WTC11 (cell line): ENCODE measurements around the gene SORCS2. TPM values are rescaled to one million over a fixed set of nuclear protein-coding genes. Genes with fewer than 3 reads are reported as not detected.

ENCODE experiments used
- ATAC-seq: fragments of 200-7000 bp; cut with Tn5 transposase; 2 replicates; pipeline ENCODE4 v1.10.0; 2021; ENCODE audit warnings: mild to moderate bottlenecking, moderate library complexity
- CTCF ChIA-PET: fragments of 300-600 bp; sonication (Branson Sonifier 250); formaldehyde crosslinking; loops from one replicate; lab custom pipeline; 2021; ENCODE audit warnings: antibody characterized with exemption; lab: Charles Lee
- POLR2A ChIA-PET: fragments of 350-600 bp; sonication (Branson Sonifier 250); formaldehyde crosslinking; loops from one replicate; lab custom pipeline; 2021; ENCODE audit warnings: antibody characterized with exemption; lab: Charles Lee
- DNase-seq: peaks from one replicate; pipeline ENCODE4 v3.0.0; 2021; ENCODE audit warnings: low spot score
- H3K27ac Mint-ChIP-seq: 2 replicates; pipeline ENCODE4 v1.8.0; 2021; ENCODE audit warnings: mixed read lengths
- H3K27me3 Mint-ChIP-seq: 2 replicates; pipeline ENCODE4 v1.8.0; 2021; ENCODE audit warnings: low read depth, mild to moderate bottlenecking, moderate library complexity, mixed read lengths
- H3K36me3 Mint-ChIP-seq: 2 replicates; pipeline ENCODE4 v1.8.0; 2021; ENCODE audit warnings: mixed read lengths
- H3K4me1 Mint-ChIP-seq: 2 replicates; pipeline ENCODE4 v1.8.0; 2022; ENCODE audit warnings: mixed read lengths
- H3K4me3 Mint-ChIP-seq: 2 replicates; pipeline ENCODE4 v1.8.0; 2021; ENCODE audit warnings: mild to moderate bottlenecking, moderate library complexity, mixed read lengths
- H3K9me3 Mint-ChIP-seq: 2 replicates; pipeline ENCODE4 v1.8.0; 2021; ENCODE audit warnings: mixed read lengths
- ATF6 ChIP-seq: sonication (generic); formaldehyde crosslinking; IDR thresholded peaks from 2 replicates; pipeline ENCODE4 v1.8.1; 2023; ENCODE audit warnings: mild to moderate bottlenecking, missing genetic modification reagents
- CREB1 ChIP-seq: sonication (generic); formaldehyde crosslinking; IDR thresholded peaks from 2 replicates; pipeline ENCODE4 v1.8.0; 2023; ENCODE audit warnings: mild to moderate bottlenecking, missing genetic modification reagents
- CTCF ChIP-seq: fragments of 200-600 bp; IDR thresholded peaks from 2 replicates; pipeline ENCODE4 v1.8.0; 2022; ENCODE audit warnings: antibody characterized with exemption
- E2F4 ChIP-seq: sonication (generic); formaldehyde crosslinking; IDR thresholded peaks from 2 replicates; pipeline ENCODE4 v1.8.1; 2022; ENCODE audit warnings: low read depth, mild to moderate bottlenecking, moderate library complexity, missing genetic modification reagents, borderline replicate concordance
- ETV6 ChIP-seq: sonication (generic); formaldehyde crosslinking; IDR thresholded peaks from 2 replicates; pipeline ENCODE4 v1.8.1; 2022; ENCODE audit warnings: mild to moderate bottlenecking, missing genetic modification reagents
- FOXK1 ChIP-seq: sonication (generic); formaldehyde crosslinking; IDR thresholded peaks from 2 replicates; pipeline ENCODE4 v1.8.0; 2022; ENCODE audit warnings: mild to moderate bottlenecking, moderate library complexity, missing genetic modification reagents
- GRHL2 ChIP-seq: fragments of 250-450 bp; sonication (Bioruptor Pico); IDR thresholded peaks from 2 replicates; pipeline ENCODE4 v1.8.0; 2022; ENCODE audit warnings: mild to moderate bottlenecking, moderate library complexity; ENCODE audit not compliant: insufficient replicate concordance, severe bottlenecking
- IRF2 ChIP-seq: sonication (generic); formaldehyde crosslinking; IDR thresholded peaks from 2 replicates; pipeline ENCODE4 v1.8.0; 2022; ENCODE audit warnings: low read depth, missing genetic modification reagents, borderline replicate concordance
- JAZF1 ChIP-seq: fragments of 250-450 bp; sonication (Bioruptor Pico); IDR thresholded peaks from 2 replicates; pipeline ENCODE4 v1.9.0; 2021; ENCODE audit warnings: moderate library complexity, mild to moderate bottlenecking, inconsistent platforms
- KAT7 ChIP-seq: sonication (generic); formaldehyde crosslinking; IDR thresholded peaks from 2 replicates; pipeline ENCODE4 v1.8.1; 2023; ENCODE audit warnings: missing genetic modification reagents, mild to moderate bottlenecking, borderline replicate concordance
- MXD4 ChIP-seq: fragments of 250-450 bp; sonication (Bioruptor Pico); IDR thresholded peaks from 2 replicates; pipeline ENCODE4 v1.8.0; 2021; ENCODE audit warnings: mild to moderate bottlenecking, moderate library complexity, borderline replicate concordance
- NFATC4 ChIP-seq: fragments of 250-450 bp; sonication (Bioruptor Pico); IDR thresholded peaks from 2 replicates; pipeline ENCODE4 v1.9.0; 2021; ENCODE audit warnings: mild to moderate bottlenecking
- NR1H2 ChIP-seq: sonication (generic); formaldehyde crosslinking; IDR thresholded peaks from 2 replicates; pipeline ENCODE4 v1.9.0; 2021; ENCODE audit warnings: mild to moderate bottlenecking, moderate library complexity, missing genetic modification reagents
- NR2C2 ChIP-seq: sonication (generic); formaldehyde crosslinking; IDR thresholded peaks from 2 replicates; pipeline ENCODE4 v1.8.0; 2022; ENCODE audit warnings: mild to moderate bottlenecking, missing genetic modification reagents
- NR3C1 ChIP-seq: sonication (generic); formaldehyde crosslinking; conservative IDR thresholded peaks from 2 replicates; pipeline ENCODE4 v1.8.1; 2023; ENCODE audit warnings: low read depth, mild to moderate bottlenecking, missing genetic modification reagents
- SMAD4 ChIP-seq: sonication (generic); formaldehyde crosslinking; IDR thresholded peaks from 2 replicates; pipeline ENCODE4 v1.8.0; 2022; ENCODE audit warnings: mild to moderate bottlenecking, missing genetic modification reagents
- SOX15 ChIP-seq: fragments of 250-450 bp; sonication (Bioruptor Pico); IDR thresholded peaks from 2 replicates; pipeline ENCODE4 v1.9.0; 2021; ENCODE audit warnings: mild to moderate bottlenecking
- TEAD4 ChIP-seq: sonication (generic); formaldehyde crosslinking; IDR thresholded peaks from 2 replicates; pipeline ENCODE4 v1.8.0; 2022; ENCODE audit warnings: mild to moderate bottlenecking, missing genetic modification reagents
- ZBTB21 ChIP-seq: sonication (generic); formaldehyde crosslinking; IDR thresholded peaks from 2 replicates; pipeline ENCODE4 v1.8.1; 2023; ENCODE audit warnings: mild to moderate bottlenecking, missing genetic modification reagents, borderline replicate concordance
- ZNF121 ChIP-seq: sonication (generic); formaldehyde crosslinking; IDR thresholded peaks from 2 replicates; pipeline ENCODE4 v1.8.0; 2023; ENCODE audit warnings: missing genetic modification reagents
- ZNF219 ChIP-seq: sonication (generic); formaldehyde crosslinking; IDR thresholded peaks from 2 replicates; pipeline ENCODE4 v1.8.0; 2023; ENCODE audit warnings: missing genetic modification reagents, mild to moderate bottlenecking, borderline replicate concordance
- ZNF232 ChIP-seq: sonication (generic); formaldehyde crosslinking; IDR thresholded peaks from 2 replicates; pipeline ENCODE4 v1.8.0; 2022; ENCODE audit warnings: mild to moderate bottlenecking, missing genetic modification reagents
- ZNF396 ChIP-seq: fragments of 250-450 bp; sonication (Bioruptor Pico); IDR thresholded peaks from 2 replicates; pipeline ENCODE4 v1.8.0; 2021; ENCODE audit warnings: mild to moderate bottlenecking, moderate library complexity, borderline replicate concordance
- total RNA-seq: library from RNA; stranded (reverse); gene quantifications from 3 replicates; pipeline ENCODE4 v1.2.3, GENCODE V29; 2021
- TF ChIP-seq, protein P1 (sequence below): fragments of 250-450 bp; sonication (Bioruptor Pico); IDR thresholded peaks from 2 replicates; pipeline ENCODE4 v1.9.0; 2021; ENCODE audit warnings: mild to moderate bottlenecking
- TF ChIP-seq, protein P2 (sequence below): fragments of 250-450 bp; sonication (Bioruptor Pico); IDR thresholded peaks from 2 replicates; pipeline ENCODE4 v1.9.0; 2021; ENCODE audit warnings: mild to moderate bottlenecking
- TF ChIP-seq, protein P3 (sequence below): fragments of 250-450 bp; sonication (Bioruptor Pico); conservative IDR thresholded peaks from 2 replicates; pipeline ENCODE4 v1.9.0; 2021; ENCODE audit warnings: mild to moderate bottlenecking

SORCS2 gene
- total RNA-seq, 1 experiment from 2014 or later, result 6.6 TPM

- H3K4me1 Mint-ChIP-seq, result peaks cover 12% of the 10 kb centered on the region
- no peak for ATAC-seq
- no peak overlapping the region for H3K27ac Mint-ChIP-seq
- CTCF ChIA-PET, result interaction anchor here (2.3 kb wide), 1 partner anchor 10 kb away, joined by 7 read pairs; no protein-coding TSS in a partner anchor
- peaks cover 2% of the 10 kb centered on the region; the same call in 1 of the 2 replicates for H3K27me3 Mint-ChIP-seq
- TF ChIP-seq SOX15 (CRISPR knock-in tag), result no peak
- no peak for TF ChIP-seq TEAD4 (CRISPR knock-in tag)
- no peak for TF ChIP-seq ZNF121 (CRISPR knock-in tag)
- no peak for TF ChIP-seq ZNF396 (CRISPR knock-in tag)
- no peak for TF ChIP-seq ZBTB21
- TF ChIP-seq IRF2 (CRISPR knock-in tag), result no peak
- TF ChIP-seq NFATC4 (CRISPR knock-in tag), result no peak
- TF ChIP-seq MXD4 (CRISPR knock-in tag), result no peak
- TF ChIP-seq NR1H2 (CRISPR knock-in tag), result no peak
- no peak for TF ChIP-seq NR2C2
- TF ChIP-seq, protein P1, sequence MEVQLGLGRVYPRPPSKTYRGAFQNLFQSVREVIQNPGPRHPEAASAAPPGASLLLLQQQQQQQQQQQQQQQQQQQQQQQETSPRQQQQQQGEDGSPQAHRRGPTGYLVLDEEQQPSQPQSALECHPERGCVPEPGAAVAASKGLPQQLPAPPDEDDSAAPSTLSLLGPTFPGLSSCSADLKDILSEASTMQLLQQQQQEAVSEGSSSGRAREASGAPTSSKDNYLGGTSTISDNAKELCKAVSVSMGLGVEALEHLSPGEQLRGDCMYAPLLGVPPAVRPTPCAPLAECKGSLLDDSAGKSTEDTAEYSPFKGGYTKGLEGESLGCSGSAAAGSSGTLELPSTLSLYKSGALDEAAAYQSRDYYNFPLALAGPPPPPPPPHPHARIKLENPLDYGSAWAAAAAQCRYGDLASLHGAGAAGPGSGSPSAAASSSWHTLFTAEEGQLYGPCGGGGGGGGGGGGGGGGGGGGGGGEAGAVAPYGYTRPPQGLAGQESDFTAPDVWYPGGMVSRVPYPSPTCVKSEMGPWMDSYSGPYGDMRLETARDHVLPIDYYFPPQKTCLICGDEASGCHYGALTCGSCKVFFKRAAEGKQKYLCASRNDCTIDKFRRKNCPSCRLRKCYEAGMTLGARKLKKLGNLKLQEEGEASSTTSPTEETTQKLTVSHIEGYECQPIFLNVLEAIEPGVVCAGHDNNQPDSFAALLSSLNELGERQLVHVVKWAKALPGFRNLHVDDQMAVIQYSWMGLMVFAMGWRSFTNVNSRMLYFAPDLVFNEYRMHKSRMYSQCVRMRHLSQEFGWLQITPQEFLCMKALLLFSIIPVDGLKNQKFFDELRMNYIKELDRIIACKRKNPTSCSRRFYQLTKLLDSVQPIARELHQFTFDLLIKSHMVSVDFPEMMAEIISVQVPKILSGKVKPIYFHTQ (CRISPR knock-in tag), result no peak
- no peak for TF ChIP-seq CREB1 (CRISPR knock-in tag)
- TF ChIP-seq JAZF1 (CRISPR knock-in tag), result no peak
- TF ChIP-seq FOXK1 (CRISPR knock-in tag), result no peak
- TF ChIP-seq, protein P2, sequence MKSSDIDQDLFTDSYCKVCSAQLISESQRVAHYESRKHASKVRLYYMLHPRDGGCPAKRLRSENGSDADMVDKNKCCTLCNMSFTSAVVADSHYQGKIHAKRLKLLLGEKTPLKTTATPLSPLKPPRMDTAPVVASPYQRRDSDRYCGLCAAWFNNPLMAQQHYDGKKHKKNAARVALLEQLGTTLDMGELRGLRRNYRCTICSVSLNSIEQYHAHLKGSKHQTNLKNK, result no peak
- TF ChIP-seq CTCF, result no peak
- TF ChIP-seq ZNF232 (CRISPR knock-in tag), result no peak
- no peak for TF ChIP-seq GRHL2
- TF ChIP-seq ZNF219 (CRISPR knock-in tag), result no peak
- TF ChIP-seq ETV6 (CRISPR knock-in tag), result no peak
- TF ChIP-seq, all 79 proteins: peak for 0
- DNase-seq, result no peak
- peaks cover 26% of the 10 kb centered on the region for H3K9me3 Mint-ChIP-seq
- H3K36me3 Mint-ChIP-seq, result peaks cover 7% of the 10 kb centered on the region
- POLR2A ChIA-PET, result no interaction called here
- H3K4me3 Mint-ChIP-seq, result no peak overlapping the region
Observed at GRCh38 chr4:7337196-7338058, 145.1 kb downstream of the SORCS2 start.

DNA sequence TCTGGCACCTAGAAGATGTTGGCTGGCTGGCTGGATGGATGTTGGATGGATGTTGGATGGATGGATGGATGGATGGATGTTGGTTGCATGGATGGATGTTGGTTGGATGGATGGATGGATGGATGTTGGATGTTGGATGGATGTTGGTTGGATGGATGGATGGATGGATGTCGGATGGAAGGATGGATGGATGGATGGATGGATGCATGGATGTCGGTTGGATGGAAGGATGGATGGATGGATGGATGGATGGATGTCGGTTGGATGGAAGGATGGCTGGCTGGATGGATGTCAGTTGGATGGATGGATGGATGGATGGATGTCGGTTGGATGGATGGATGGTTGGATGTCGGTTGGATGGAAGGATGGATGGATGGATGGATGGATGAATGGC, 145.7 kb downstream of the SORCS2 start:
- ATAC-seq (no peak), DNase-seq (no peak)
- Mint-ChIP-seq H3K4me1 (peaks cover 12% of the 10 kb centered on the region), H3K27ac (no peak overlapping the region), H3K9me3 (peaks cover 26% of the 10 kb centered on the region), H3K36me3 (peaks cover 7% of the 10 kb centered on the region), H3K27me3 (peaks cover 2% of the 10 kb centered on the region; the same call in 1 of the 2 replicates), H3K4me3 (no peak overlapping the region)
- no peak for TF ChIP-seq SMAD4 (CRISPR knock-in tag)
- TF ChIP-seq SOX15 (CRISPR knock-in tag), result no peak
- no peak for TF ChIP-seq CREB1 (CRISPR knock-in tag)
- TF ChIP-seq, protein P3, sequence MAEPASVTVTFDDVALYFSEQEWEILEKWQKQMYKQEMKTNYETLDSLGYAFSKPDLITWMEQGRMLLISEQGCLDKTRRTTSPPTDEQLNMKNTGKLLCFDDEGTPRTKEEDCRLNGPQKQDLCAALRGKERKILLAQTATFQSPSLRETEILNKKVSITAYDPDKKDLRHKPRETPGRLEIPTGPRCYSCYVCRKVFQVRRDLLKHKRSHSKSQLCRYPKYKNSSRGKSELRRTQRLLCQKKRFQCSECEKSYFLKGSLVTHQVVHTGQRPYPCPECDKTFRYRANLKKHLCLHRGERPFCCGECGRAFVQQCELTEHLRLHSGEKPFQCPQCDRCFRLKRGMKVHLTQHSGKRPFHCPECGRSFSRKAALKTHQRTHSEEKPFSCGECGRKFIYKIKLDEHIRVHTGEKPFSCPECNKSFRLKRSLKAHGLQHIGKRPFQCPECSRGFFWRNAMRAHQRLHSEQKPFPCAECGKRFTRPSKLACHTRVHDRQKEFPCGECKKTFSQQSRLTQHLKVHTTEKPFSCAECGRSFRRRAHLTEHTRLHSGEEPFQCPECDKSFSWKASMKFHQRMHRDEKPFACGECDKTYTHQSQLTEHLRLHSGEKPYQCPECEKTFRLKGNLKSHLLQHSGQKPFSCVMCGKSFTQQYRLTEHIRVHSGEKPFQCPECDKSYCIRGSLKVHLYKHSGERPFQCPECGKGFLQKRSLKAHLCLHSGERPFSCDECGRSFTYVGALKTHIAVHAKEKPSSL (CRISPR knock-in tag), result no peak
- TF ChIP-seq ATF6 (CRISPR knock-in tag), result no peak
- TF ChIP-seq NR2C2, result no peak
- TF ChIP-seq NR3C1 (CRISPR knock-in tag), result no peak
- no peak for TF ChIP-seq E2F4 (CRISPR knock-in tag)
- no peak for TF ChIP-seq KAT7 (CRISPR knock-in tag)
- ChIA-PET POLR2A (no interaction called here), CTCF (no interaction called here)
